Left lobe of liver (tissue), 2 donors: ENCODE measurements around the gene ALOX15. TPM values are rescaled to one million over a fixed set of nuclear protein-coding genes. Genes with fewer than 3 reads are reported as not detected.
"Not testable (repeated sequence)": the region's sequence is repeated elsewhere in the genome, so short reads cannot be mapped to it uniquely, and the experiment has no call there.

Source experiments
- ATAC-seq: fragments of 200-7000 bp; cut with Tn5 transposase; one replicate; pipeline ENCODE4 v1.9.1; 2020; ENCODE audit warnings: mild to moderate bottlenecking, moderate library complexity
- DNase-seq: peaks from one replicate; pipeline ENCODE4 v3.0.0-alpha.2; 2020; ENCODE audit warnings: low spot score
- total RNA-seq: library from RNA; stranded (reverse); gene quantifications from one replicate; pipeline ENCODE4 v1.2.1, GENCODE V29; 2021
- donor health status: DM: no; HTN: no; CAD: no; lungs with moderate emphysema.
- donor health status: DM: no; HTN: yes; CAD: no.

The ALOX15 gene
- total RNA-seq, 1 donor from 2014 or later, result 0.70 TPM

DNA sequence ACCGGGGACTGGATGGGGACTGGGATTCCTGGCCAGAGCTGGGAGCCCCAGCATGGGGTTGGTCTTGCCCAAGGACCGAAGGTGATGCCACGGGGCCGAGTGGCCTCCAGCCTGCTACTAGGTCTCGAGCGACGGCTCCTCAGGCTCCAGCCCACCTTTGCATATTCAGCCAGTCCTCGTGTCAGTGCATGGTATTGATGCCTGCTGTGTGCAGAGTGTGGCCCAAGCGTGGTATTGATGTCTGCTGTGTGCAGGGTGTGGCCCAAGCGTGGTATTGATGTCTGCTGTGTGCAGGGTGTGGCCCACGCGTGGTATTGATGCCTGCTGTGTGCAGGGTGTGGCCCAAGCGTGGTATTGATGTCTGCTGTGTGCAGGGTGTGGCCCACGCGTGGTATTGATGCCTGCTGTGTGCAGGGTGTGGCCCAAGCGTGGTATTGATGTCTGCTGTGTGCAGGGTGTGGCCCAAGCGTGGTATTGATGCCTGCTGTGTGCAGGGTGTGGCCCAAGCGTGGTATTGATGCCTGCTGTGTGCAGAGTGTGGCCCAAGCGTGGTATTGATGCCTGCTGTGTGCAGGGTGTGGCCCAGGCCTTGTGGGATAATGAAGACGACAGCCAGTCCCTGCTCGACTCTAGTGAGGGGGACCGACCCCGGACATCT is 45.7 kb downstream of the ALOX15 start:
- not testable (repeated sequence) for ATAC-seq, DNase-seq

GRCh38 chr17:4594931-4595684 is 46.4 kb downstream of the ALOX15 start:
- DNase-seq (no peak), ATAC-seq (peak; percentile 57)

DNA sequence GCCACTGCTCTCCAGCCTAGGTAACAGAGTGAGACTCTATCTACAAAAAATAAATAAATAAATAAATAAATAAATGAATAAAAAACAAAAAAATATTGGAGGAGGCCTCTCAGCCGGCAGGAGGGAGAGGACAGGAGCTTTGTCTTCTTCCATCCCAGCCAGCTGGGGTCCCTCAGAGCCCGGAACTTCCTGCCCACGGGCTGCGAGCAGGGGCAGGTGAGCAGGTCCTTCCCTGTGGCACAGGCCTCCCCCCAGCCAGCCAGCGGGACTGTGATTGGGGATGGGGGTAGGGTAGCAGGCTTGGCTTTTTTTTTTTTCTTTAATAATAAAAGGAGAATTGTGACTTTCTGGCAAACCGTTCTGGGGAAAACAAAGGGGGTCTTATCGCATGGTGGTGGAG is 47.1 kb downstream of the ALOX15 start:
- ATAC-seq (no peak), DNase-seq (no peak)

- ATAC-seq, result no peak
- no peak for DNase-seq
These were observed 48.5 kb downstream of the ALOX15 start for GRCh38 chr17:4593021-4593421.

- no peak for DNase-seq
- ATAC-seq, result no peak
These were observed 49.1 kb downstream of the ALOX15 start for GRCh38 chr17:4592240-4593005.

DNA sequence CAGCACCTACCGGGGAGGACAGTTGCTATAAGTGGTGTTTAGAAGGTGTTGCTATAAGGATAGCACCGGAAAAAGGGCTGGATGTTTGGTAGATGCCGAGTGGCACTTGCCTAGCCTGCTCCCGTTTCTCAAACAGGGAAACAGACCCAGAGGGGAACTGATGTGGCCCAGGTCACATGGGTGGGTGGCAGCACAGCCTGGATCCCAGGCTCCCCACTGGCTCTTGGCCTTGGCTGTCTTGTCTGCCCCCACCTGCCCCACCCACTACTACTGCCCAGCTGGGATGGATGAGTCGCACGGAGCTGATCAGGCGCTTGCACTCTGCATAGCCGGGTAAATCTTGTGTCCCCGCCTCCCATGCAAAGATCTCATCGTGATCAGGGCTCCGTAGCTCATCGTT is 49.9 kb downstream of the ALOX15 start:
- no peak for ATAC-seq

DNA sequence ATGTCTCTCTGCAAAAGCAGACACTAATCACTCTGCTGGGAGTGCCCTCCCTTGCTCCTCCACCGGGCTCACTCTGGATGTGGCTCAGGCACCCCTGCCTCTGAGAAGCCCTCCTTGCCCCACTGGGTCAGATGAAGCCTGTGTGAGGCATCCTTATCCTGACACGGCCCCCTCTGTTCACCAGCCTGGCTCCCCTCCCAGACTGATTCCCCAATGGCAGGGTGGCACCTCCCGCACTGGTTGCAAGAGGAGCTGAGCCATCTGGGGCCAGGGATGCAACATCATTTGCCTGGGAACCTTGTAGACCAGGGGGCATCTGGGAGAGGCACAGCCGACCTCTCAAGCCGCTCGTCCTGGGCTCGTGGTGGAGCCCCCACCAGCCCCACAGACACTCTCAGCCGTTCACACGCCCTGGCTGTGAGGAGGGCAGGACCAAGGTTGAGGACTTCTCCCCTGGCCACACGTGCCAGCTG is 50.5 kb downstream of the ALOX15 start:
- no peak for DNase-seq

More for the DNA sequence above, 49.9 kb downstream of the ALOX15 start:
- no peak for DNase-seq

DNA sequence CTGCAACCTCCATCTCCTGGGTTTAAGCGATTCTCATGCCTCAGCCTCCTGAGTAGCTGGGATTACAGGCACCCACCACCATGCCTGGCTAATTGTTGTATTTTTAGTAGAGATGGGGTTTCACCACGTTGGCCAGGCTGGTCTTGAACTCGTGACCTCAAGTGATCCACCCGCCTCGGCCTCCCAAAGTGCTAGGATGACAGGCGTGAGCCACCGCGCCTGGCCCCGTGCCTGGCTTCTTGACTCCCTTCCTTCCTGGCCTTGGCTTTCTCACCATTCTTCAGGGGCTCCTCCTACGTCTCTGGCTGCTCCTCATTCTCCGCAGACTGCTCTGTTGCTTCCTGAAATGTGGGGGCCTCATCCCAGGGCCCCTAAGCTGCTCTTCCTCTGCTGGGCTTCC is 51.4 kb downstream of the ALOX15 start:
- not testable (repeated sequence) for DNase-seq, ATAC-seq

More for the DNA sequence above, 50.5 kb downstream of the ALOX15 start:
- ATAC-seq, result no peak

DNA sequence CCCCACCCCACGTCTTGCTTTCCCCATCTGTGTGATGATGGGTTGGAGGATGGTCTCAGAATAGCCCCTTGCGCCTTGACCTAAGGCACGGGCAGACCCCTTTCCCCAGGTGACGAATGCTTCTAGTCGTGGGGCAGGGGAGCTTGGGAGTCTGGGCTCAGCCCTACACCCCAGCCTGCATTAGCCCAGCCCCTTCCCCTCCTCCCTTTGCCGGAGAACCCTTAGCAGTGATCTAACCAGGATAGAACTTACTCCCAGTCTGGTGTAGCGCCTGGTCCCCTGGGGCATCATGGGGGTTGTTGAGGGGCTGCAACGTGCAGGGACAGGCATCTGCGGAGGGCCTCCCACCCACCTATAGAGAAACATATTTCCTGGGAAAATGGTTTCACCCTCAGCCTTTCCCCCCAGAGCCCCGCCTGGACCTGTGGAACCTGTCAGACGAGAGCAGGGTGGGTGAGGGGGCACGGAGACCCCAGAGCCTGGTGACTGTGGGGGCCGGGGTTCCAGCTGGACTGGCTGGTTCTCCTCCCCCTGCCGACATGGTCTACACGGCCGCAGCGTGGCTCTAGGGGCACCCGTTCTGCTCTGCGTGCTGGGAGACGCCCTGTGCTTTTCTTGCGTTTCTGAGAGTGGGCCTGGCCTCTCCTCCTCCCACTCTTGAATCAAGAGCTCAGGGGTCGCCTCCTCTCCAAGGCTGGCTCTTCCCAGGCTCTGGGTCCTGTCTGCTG is 52.4 kb downstream of the ALOX15 start:
- no peak for ATAC-seq
- no peak for DNase-seq

- DNase-seq (no peak), ATAC-seq (no peak)
These were observed 53.1 kb downstream of the ALOX15 start for GRCh38 chr17:4588391-4588790.

GRCh38 chr17:4587803-4588202 is 53.7 kb downstream of the ALOX15 start:
- ATAC-seq (peak; percentile 6), DNase-seq (no peak)

GRCh38 chr17:4587195-4587594 is 54.3 kb downstream of the ALOX15 start:
- ATAC-seq (no peak), DNase-seq (no peak)

GRCh38 chr17:4586043-4586442 is 55.4 kb downstream of the ALOX15 start:
- DNase-seq, result no peak
- ATAC-seq, result no peak

GRCh38 chr17:4585638-4585994 is 55.9 kb downstream of the ALOX15 start:
- ATAC-seq (no peak), DNase-seq (no peak)

GRCh38 chr17:4584917-4585637 is 56.4 kb downstream of the ALOX15 start:
- DNase-seq (no peak), ATAC-seq (no peak)

GRCh38 chr17:4584101-4584916 is 57.2 kb downstream of the ALOX15 start, which contains the start of gene SMTNL2:
TSS of gene SMTNL2 (plus strand) at chr17:4584529. CDS start at chr17:4584606, 77 bp downstream.
- ATAC-seq (peak; percentile 46), DNase-seq (no peak)

DNA sequence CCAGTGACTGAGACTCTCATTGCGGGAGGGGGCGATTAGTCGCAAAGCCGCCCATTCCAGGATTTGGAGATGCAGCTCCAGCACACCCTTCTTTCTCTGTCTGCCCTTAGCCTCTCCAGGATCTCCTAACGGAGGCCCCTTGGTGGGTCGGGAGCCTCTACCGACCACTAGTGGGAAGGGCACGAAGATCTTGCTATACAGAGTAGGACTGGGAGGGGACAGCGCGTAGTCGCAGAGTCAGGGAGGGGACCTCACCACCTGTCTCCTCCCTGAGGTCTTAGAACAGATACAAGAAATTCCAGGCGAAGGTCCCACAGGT is 57.7 kb downstream of the ALOX15 start:
- peak; percentile 19 for ATAC-seq

GRCh38 chr17:4583206-4583605 is 58.3 kb downstream of the ALOX15 start:
- no peak for DNase-seq
- no peak for ATAC-seq

More for the DNA sequence above, 57.7 kb downstream of the ALOX15 start:
- DNase-seq, result no peak

DNA sequence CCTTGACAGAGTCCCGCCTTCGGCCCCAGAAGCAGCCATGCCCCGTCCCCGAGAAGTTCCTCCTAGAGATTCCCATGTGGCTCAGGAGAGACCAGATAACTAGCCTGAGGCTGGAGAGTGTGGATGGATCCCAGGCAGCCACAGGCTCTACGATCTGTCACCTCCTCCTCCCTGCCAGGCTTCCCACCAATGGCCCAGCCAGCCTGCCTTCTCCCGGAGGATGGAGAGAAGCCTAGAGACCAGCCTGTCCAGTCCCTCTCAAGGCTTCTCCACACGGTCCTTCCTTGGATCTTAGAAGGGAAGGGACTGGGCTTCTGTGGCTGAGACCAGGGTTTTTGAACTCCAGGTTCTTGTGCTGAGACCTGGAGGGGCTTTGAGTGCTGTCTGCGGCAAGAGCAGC is 58.8 kb downstream of the ALOX15 start:
- no peak for ATAC-seq

More for the DNA sequence above, 58.8 kb downstream of the ALOX15 start:
- DNase-seq, result no peak
